Renal cortical epithelial cell (primary cell): ENCODE measurements around the gene CLDN24. TPM values are rescaled to one million over a fixed set of nuclear protein-coding genes. Genes with fewer than 3 reads are reported as not detected.

Experiments
- DNase-seq: peaks from one replicate; pipeline ENCODE4 v3.0.0-alpha.2; 2011; ENCODE audit warnings: low read depth
- total RNA-seq: library from RNA; depleted of rRNA; stranded (reverse); fragments of >200 nt; gene quantifications from 2 replicates; pipeline ENCODE4 v1.2.3, GENCODE V29; 2014

Gene CLDN24
- total RNA-seq, 1 donor from 2014 or later: not detected

GRCh38 chr4:183284258-183284785 is 37.9 kb downstream of the CLDN24 start:
- no peak for DNase-seq

GRCh38 chr4:183276106-183276505 is 46.1 kb downstream of the CLDN24 start:
- DNase-seq: no peak

- DNase-seq: no peak
These were observed 49.8 kb downstream of the CLDN24 start for GRCh38 chr4:183272384-183272783.

Other genes with a start within 250 kb of the CLDN24 start
- 45.7 and 221 TPM in 2 replicates for gene WWC2, start 223.2 kb downstream of the CLDN24 start, total RNA-seq
- gene CLDN22, start 2.1 kb downstream of the CLDN24 start, total RNA-seq: not detected in 2 replicates
- 45.7 and 56.5 TPM in 2 replicates for gene CDKN2AIP, start 122.2 kb upstream of the CLDN24 start, total RNA-seq
- 10.4 and 22.0 TPM in 2 replicates for gene ING2, start 182.6 kb upstream of the CLDN24 start, total RNA-seq